IPS DF 19.7 (cell line): ENCODE data around the gene DPYSL3.
"Not testable (repeated sequence)": the region's sequence is repeated elsewhere in the genome, so short reads cannot be mapped to it uniquely, and the experiment has no call there.

Experiments
- DNase-seq: peaks from one replicate; pipeline ENCODE4 v3.0.0-alpha.2; 2013; ENCODE audit warnings: low read depth, low spot score

DPYSL3 gene

GRCh38 chr5:147369742-147370374 is 140.0 kb downstream of the DPYSL3 start:
- DNase-seq, result no peak

- not testable (repeated sequence) for DNase-seq
These were observed 142.5 kb downstream of the DPYSL3 start for GRCh38 chr5:147367381-147367780.

GRCh38 chr5:147361441-147362175 is 148.3 kb downstream of the DPYSL3 start:
- DNase-seq, result no peak

- DNase-seq, result no peak
These were observed 149.1 kb downstream of the DPYSL3 start for GRCh38 chr5:147360816-147361215.

- DNase-seq, result no peak
These were observed 150.3 kb downstream of the DPYSL3 start for GRCh38 chr5:147359581-147359980.

GRCh38 chr5:147359101-147359500 is 150.8 kb downstream of the DPYSL3 start:
- no peak for DNase-seq

GRCh38 chr5:147349241-147349640 is 160.6 kb downstream of the DPYSL3 start:
- no peak for DNase-seq

- no peak for DNase-seq
These were observed 161.4 kb downstream of the DPYSL3 start for GRCh38 chr5:147348451-147348850.

- no peak for DNase-seq
These were observed 161.8 kb downstream of the DPYSL3 start for GRCh38 chr5:147348046-147348445.

- DNase-seq, result no peak
These were observed 163.8 kb downstream of the DPYSL3 start for GRCh38 chr5:147346006-147346561.

- no peak for DNase-seq
These were observed 165.0 kb downstream of the DPYSL3 start for GRCh38 chr5:147344861-147345260.

GRCh38 chr5:147341345-147341744 is 168.5 kb downstream of the DPYSL3 start:
- no peak for DNase-seq

GRCh38 chr5:147340941-147341340 is 168.9 kb downstream of the DPYSL3 start:
- no peak for DNase-seq
